K562 (cell line): Measurements from ENCODE around the gene POLR3A. TPM values are rescaled to one million over a fixed set of nuclear protein-coding genes. Genes with fewer than 3 reads are reported as not detected.
A peak's percentile ranks its signal among the peaks of the same experiment; 100 is the strongest.

ENCODE experiments used
- PML ChIP-seq: IDR thresholded peaks from 2 replicates; pipeline ENCODE4 v1.6.1; 2012; ENCODE audit warnings: low read length, inconsistent platforms
- RBM17 ChIP-seq: fragments of 200-400 bp; formaldehyde crosslinking; IDR thresholded peaks from 2 replicates; pipeline ENCODE4 v1.6.1; 2017; ENCODE audit warnings: low read depth, mild to moderate bottlenecking, low read length, borderline replicate concordance
- RNF219 ChIP-seq: fragments of 250-450 bp; sonication (Bioruptor Pico); IDR thresholded peaks from 2 replicates; pipeline ENCODE4 v1.5.0; 2022; ENCODE audit warnings: mild to moderate bottlenecking
- TEAD4 ChIP-seq, 2 experiments: sonication (generic) in 1 of 2; formaldehyde crosslinking in 1 of 2; IDR thresholded peaks; 2 replicates each; pipeline versions ENCODE4 v1.6.1 to v1.8.0; 2012 to 2022; ENCODE audit warnings: borderline replicate concordance in 1 of 2, inconsistent platforms in 1 of 2, low read length in 1 of 2, mild to moderate bottlenecking in 1 of 2, missing genetic modification reagents in 1 of 2
- ZNF318 ChIP-seq, 2 experiments: fragments of 450-650 bp; IDR thresholded peaks; 2 replicates each; pipeline ENCODE4 v1.6.1; 2016; ENCODE audit warnings: mild to moderate bottlenecking in 2 of 2, borderline replicate concordance in 1 of 2, low read depth in 1 of 2, moderate library complexity in 1 of 2
- ZNF398 ChIP-seq: fragments of 250-450 bp; sonication (Bioruptor Pico); IDR thresholded peaks from 2 replicates; pipeline ENCODE4 v1.8.0; 2021; ENCODE audit warnings: moderate library complexity, mild to moderate bottlenecking, inconsistent platforms
- polyA plus RNA-seq, 8 experiments: library from polyadenylated mRNA; depleted of rRNA in 4 of 8; stranded (reverse) in 5 of 8; unstranded in 3 of 8; fragments of >200 nt; fragmentation: Nextera tagmentation in 2 of 8; fragmentation: Illumina TruSeq in 1 of 8; extraction: Ambion mirVana in 2 of 8; extraction: Trizol in 1 of 8; gene quantifications; 2 replicates each; pipeline versions ENCODE4 v1.2.1 to v1.2.3, GENCODE V29; 2011 to 2014; ENCODE audit warnings: inconsistent platforms in 1 of 8, missing spikeins in 1 of 8
- total RNA-seq, 7 experiments: library from RNA; depleted of rRNA in 6 of 7; stranded (reverse); fragments of >200 nt in 6 of 7; fragmentation: Illumina TruSeq in 2 of 7; extraction: Trizol in 2 of 7; gene quantifications; 2 replicates each; pipeline versions ENCODE4 v1.2.1 to v1.2.3, GENCODE V29; 2011 to 2021; ENCODE audit warnings: low replicate concordance in 1 of 7
- TF ChIP-seq, protein P1 (sequence below), 2 experiments: IDR thresholded peaks in 1 of 2; conservative IDR thresholded peaks in 1 of 2; 2 replicates each; pipeline ENCODE4 v1.6.1; 2016; ENCODE audit warnings: low read depth in 2 of 2, mild to moderate bottlenecking in 1 of 2, missing compliant biosample characterization in 1 of 2, missing genetic modification characterization in 1 of 2, moderate library complexity in 1 of 2

POLR3A gene
- total and polyA plus RNA-seq, 9 of the 15 experiments (the other 6 are each of a cell fraction or from before 2014, with no cell fraction given), result 14.9 to 37.0 (median 26.7) TPM

- TF ChIP-seq ZNF318 (IDR thresholded peaks at IDR 0.05; ENCODE audit: borderline replicate concordance in 1 of 2, low read depth in 1 of 2) (0 out of 4 replicates have a peak, but pooled peaks of 1 of the 2 experiments have one; percentile 79), TEAD4 (IDR thresholded peaks at IDR 0.05; ENCODE audit: low read length) (peak; percentile 58; the same call in 1 of the 2 replicates), TEAD4 (CRISPR knock-in tag; IDR thresholded peaks at IDR 0.05; ENCODE audit: borderline replicate concordance) (no peak), ZNF398 (no peak), RNF219 (no peak), PML (peak; percentile 62; the same call in 1 of the 2 replicates), RBM17 (no peak)
- TF ChIP-seq, protein P1, sequence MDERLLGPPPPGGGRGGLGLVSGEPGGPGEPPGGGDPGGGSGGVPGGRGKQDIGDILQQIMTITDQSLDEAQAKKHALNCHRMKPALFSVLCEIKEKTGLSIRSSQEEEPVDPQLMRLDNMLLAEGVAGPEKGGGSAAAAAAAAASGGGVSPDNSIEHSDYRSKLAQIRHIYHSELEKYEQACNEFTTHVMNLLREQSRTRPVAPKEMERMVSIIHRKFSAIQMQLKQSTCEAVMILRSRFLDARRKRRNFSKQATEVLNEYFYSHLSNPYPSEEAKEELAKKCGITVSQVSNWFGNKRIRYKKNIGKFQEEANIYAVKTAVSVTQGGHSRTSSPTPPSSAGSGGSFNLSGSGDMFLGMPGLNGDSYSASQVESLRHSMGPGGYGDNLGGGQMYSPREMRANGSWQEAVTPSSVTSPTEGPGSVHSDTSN (CRISPR knock-in tag; IDR thresholded peaks at IDR 0.05; ENCODE audit: low read depth), result no peak
- TF ChIP-seq, protein P1 (tag; conservative IDR thresholded peaks at IDR 0.05; ENCODE audit: low read depth), result peak; percentile 75
Measured at GRCh38 chr10:77970869-77971803, 58.2 kb downstream of the POLR3A start (continued).
